Neuronal stem cell (in vitro differentiated cells): ENCODE results near the gene CD27.

ENCODE experiments used
- DNase-seq: peaks from one replicate; pipeline ENCODE4 v3.0.0-alpha.2; 2013; ENCODE audit warnings: low spot score
- H2AFZ ChIP-seq: one replicate; pipeline ENCODE4 v1.6.1; 2013; ENCODE audit warnings: mild to moderate bottlenecking, low read length, inconsistent platforms
- H2AK5ac ChIP-seq: 2 replicates; pipeline ENCODE4 v1.6.1; 2013; ENCODE audit warnings: low read depth, mild to moderate bottlenecking, inconsistent platforms, low read length, moderate library complexity, mixed read lengths
- H2BK120ac ChIP-seq: 2 replicates; pipeline ENCODE4 v1.6.1; 2013; ENCODE audit warnings: low read depth, mild to moderate bottlenecking, inconsistent platforms, low read length, moderate library complexity, mixed read lengths
- H2BK12ac ChIP-seq: one replicate; pipeline ENCODE4 v1.6.1; 2013; ENCODE audit warnings: low read length, inconsistent platforms
- H2BK15ac ChIP-seq: 2 replicates; pipeline ENCODE4 v1.6.1; 2013; ENCODE audit warnings: mild to moderate bottlenecking, low read length, inconsistent platforms, mixed read lengths
- H2BK5ac ChIP-seq: one replicate; pipeline ENCODE4 v1.6.1; 2013; ENCODE audit warnings: inconsistent platforms, mild to moderate bottlenecking, low read length, moderate library complexity
- H3K14ac ChIP-seq: one replicate; pipeline ENCODE4 v1.6.1; 2013; ENCODE audit warnings: low read length, inconsistent platforms
- H3K18ac ChIP-seq: 2 replicates; pipeline ENCODE4 v1.6.1; 2013; ENCODE audit warnings: low read length, inconsistent platforms
- H3K23ac ChIP-seq: 2 replicates; pipeline ENCODE4 v1.6.1; 2013; ENCODE audit warnings: low read depth, mild to moderate bottlenecking, mixed read lengths, low read length, inconsistent platforms; ENCODE audit not compliant: poor library complexity
- H3K27ac ChIP-seq: replicated peaks from 3 replicates; pipeline ENCODE4 v1.5.1; 2013; ENCODE audit warnings: low read length, inconsistent platforms
- H3K27me3 ChIP-seq, 3 experiments: 2 replicates each; pipeline ENCODE4 v1.6.1; 2013; ENCODE audit warnings: low read length in 3 of 3, mild to moderate bottlenecking in 2 of 3, inconsistent platforms in 1 of 3, low read depth in 1 of 3, mixed read lengths in 1 of 3, moderate library complexity in 1 of 3; ENCODE audit not compliant: control insufficient read depth in 3 of 3, insufficient read depth in 3 of 3
- H3K36me3 ChIP-seq, 2 donors: replicated peaks in 1 of 2; 2 replicates each; pipeline ENCODE4 v1.6.1; 2013; ENCODE audit warnings: low read length in 2 of 2; ENCODE audit not compliant: control insufficient read depth in 2 of 2, insufficient read depth in 2 of 2
- H3K4ac ChIP-seq: 2 replicates; pipeline ENCODE4 v1.6.1; 2013; ENCODE audit warnings: inconsistent platforms, mild to moderate bottlenecking, low read length, moderate library complexity
- H3K4me1 ChIP-seq, 2 donors: 1 replicate in 1 of 2; 2 replicates in 1 of 2; pipeline ENCODE4 v1.6.1; 2013; ENCODE audit warnings: low read length in 2 of 2, low read depth in 1 of 2; ENCODE audit not compliant: control insufficient read depth in 2 of 2, insufficient read depth in 1 of 2
- H3K4me2 ChIP-seq: one replicate; pipeline ENCODE4 v1.6.1; 2013; ENCODE audit warnings: mild to moderate bottlenecking, low read length, inconsistent platforms; ENCODE audit not compliant: insufficient read depth, poor library complexity, severe bottlenecking
- H3K4me3 ChIP-seq, 2 donors: 2 replicates each; pipeline ENCODE4 v1.5.1; 2013; ENCODE audit warnings: low read length in 2 of 2, mild to moderate bottlenecking in 2 of 2, inconsistent platforms in 1 of 2, moderate library complexity in 1 of 2
- H3K79me1 ChIP-seq: one replicate; pipeline ENCODE4 v1.6.1; 2013; ENCODE audit warnings: low read depth, mild to moderate bottlenecking, inconsistent platforms, low read length, moderate library complexity
- H3K9ac ChIP-seq: one replicate; pipeline ENCODE4 v1.6.1; 2013; ENCODE audit warnings: mild to moderate bottlenecking, low read depth, low read length, inconsistent platforms; ENCODE audit not compliant: poor library complexity
- H3K9me3 ChIP-seq, 2 donors: replicated peaks in 1 of 2; 2 replicates each; pipeline versions ENCODE3 to v1.6.1; 2013; ENCODE audit warnings: low read length in 2 of 2, mild to moderate bottlenecking in 2 of 2, inconsistent platforms in 1 of 2, low read depth in 1 of 2, mixed read lengths in 1 of 2, moderate library complexity in 1 of 2; ENCODE audit not compliant: control insufficient read depth in 2 of 2, insufficient read depth in 1 of 2
- H4K8ac ChIP-seq: one replicate; pipeline ENCODE4 v1.6.1; 2013; ENCODE audit warnings: low read depth, mild to moderate bottlenecking, inconsistent platforms, low read length, moderate library complexity
- H4K91ac ChIP-seq: one replicate; pipeline ENCODE4 v1.6.1; 2013; ENCODE audit warnings: low read length, low read depth, mild to moderate bottlenecking, inconsistent platforms; ENCODE audit not compliant: poor library complexity
- WGBS, 2 donors: extraction: QIAGEN DNeasy Blood & Tissue Kit; methylation state at CpG; one replicate each; pipeline ENCODE4 v1.1.7; 2013; ENCODE audit warnings: missing lambda C conversion rate in 2 of 2, mixed read lengths in 1 of 2; ENCODE audit not compliant: insufficient read length in 2 of 2, insufficient replicate concordance in 1 of 2; ENCODE audit errors: extremely low coverage in 2 of 2; 5-methylcytosine and 5-hydroxymethylcytosine counted together

The CD27 gene

DNA sequence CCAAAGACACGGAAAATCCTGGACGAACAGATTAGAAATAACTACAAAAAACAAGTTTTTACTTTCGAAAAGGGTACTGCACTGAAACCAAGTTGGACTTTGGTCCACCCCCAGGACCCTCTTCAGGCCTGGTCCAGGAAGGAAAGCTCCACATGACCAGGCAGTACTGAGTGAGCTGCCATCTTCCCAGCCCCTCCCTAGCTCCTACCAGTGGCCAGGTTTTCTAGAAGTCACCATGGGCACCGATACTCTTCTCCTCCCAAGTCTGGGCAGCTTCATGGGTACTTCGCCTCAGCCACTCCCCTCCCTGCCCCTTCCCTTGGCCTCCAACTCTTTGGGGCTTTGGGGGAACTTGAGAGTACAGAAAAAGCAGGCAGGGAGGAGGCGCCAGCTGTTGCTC lies 19.1 kb downstream of the CD27 start:
- Histone ChIP-seq H3K23ac (no peak overlapping the region), H3K4me2 (no peak overlapping the region), H3K18ac (peak overlapping the region; percentile 36), H3K27ac (no peak overlapping the region), H4K8ac (no peak overlapping the region), H2BK120ac (no peak overlapping the region), H2BK5ac (no peak overlapping the region), H3K27me3 (no peaks in the 10 kb centered on the region), H3K36me3 (peaks cover 32 to 71% of the 10 kb centered on the region in 2 donors), H3K79me1 (peaks cover 2% of the 10 kb centered on the region), H3K4me3 (no peak overlapping the region), H2BK12ac (no peak overlapping the region), H2AFZ (no peak overlapping the region), H3K9ac (no peak overlapping the region), H3K14ac (no peak overlapping the region), H3K4ac (no peak overlapping the region), H3K9me3 (no peaks in the 10 kb centered on the region), H3K4me1 (no peaks in the 10 kb centered on the region), H4K91ac (no peak overlapping the region), H2AK5ac (no peak overlapping the region), H2BK15ac (no peak overlapping the region)
- DNase-seq, result no peak
- WGBS, 2 donors, result no CpG with 5 or more reads among the region's 6 CpGs

DNA sequence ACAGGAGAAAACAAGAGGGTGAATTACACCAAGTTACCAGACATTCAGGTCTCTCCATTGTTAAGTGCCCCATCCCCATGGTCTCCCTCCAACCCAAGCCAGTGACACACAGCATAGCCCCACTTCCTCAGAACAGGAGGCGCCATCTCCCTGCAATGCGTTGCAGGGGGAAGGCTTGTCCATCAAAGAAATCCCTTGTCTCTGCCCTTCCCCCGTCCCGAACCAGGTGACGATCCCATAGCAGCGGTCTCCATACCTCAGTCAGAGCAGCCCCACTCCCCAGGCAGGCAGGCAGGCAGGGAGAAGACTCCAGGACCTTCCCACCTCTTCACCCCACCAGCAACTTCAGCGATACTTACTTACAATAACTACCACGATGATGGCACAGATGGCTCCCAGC lies 19.8 kb downstream of the CD27 start:
- Histone ChIP-seq H2AFZ (no peak overlapping the region), H3K9ac (peak overlapping the region; percentile 53), H3K14ac (no peak overlapping the region), H3K4me1 (peaks cover under 1 to 1% of the 10 kb centered on the region in 2 donors), H2BK5ac (no peak overlapping the region), H3K36me3 (peaks cover 31 to 66% of the 10 kb centered on the region in 2 donors), H3K18ac (no peak overlapping the region), H2BK120ac (no peak overlapping the region), H3K79me1 (peaks cover 2% of the 10 kb centered on the region), H3K9me3 (no peaks in the 10 kb centered on the region), H4K8ac (no peak overlapping the region), H3K23ac (no peak overlapping the region), H2BK15ac (no peak overlapping the region), H3K27ac (no peak overlapping the region), H3K4me3 (no peak overlapping the region), H2AK5ac (no peak overlapping the region), H3K4ac (no peak overlapping the region), H3K4me2 (no peak overlapping the region), H2BK12ac (no peak overlapping the region), H4K91ac (no peak overlapping the region), H3K27me3 (no peaks in the 10 kb centered on the region)
- DNase-seq, result no peak
- no CpG with 5 or more reads among the region's 8 CpGs for WGBS, 2 donors

DNA sequence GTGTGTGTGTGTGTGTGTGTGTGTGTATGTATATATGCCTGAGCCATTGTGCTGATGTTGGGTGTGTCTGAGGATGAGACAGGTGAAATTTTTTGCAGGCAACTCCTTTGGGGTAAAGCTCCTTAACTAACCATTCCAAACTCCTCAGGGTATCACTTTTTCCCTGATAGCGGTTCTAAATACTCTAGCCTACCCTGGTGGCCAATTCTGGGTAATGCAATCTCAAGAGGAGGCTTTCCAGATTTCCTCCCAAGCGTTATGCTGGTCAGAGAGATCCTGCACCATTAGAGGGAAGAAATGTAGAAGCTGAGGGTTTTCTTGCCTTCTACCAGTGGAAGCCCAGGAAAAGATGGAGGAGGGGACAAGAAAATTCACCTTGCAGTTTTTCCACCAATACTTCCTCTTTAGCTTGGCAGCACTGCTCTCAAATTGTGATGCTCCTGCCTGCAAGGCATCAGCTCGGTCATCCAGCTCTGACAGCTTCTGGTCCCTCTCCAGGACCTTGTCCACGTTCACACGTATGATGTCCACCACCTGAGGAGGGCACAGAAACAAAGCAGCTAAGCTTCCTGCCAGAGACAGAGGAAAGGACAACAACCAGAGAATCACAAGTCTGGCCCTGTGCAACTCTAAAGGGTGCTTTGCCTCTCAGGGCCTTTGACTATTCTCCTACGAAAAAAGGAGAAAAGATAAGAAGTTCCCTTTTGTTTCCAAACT lies 20.9 kb downstream of the CD27 start:
- no peak overlapping the region for H4K8ac ChIP-seq
- no peak overlapping the region for H2AFZ ChIP-seq
- peaks cover 2% of the 10 kb centered on the region for H3K79me1 ChIP-seq
- H3K14ac ChIP-seq, result no peak overlapping the region
- H3K23ac ChIP-seq, result no peak overlapping the region
- H2BK120ac ChIP-seq, result no peak overlapping the region
- H3K4me3 ChIP-seq, result no peak overlapping the region
- peaks cover 4 to 5% of the 10 kb centered on the region in 2 donors for H3K4me1 ChIP-seq
- H3K9me3 ChIP-seq, result no peaks in the 10 kb centered on the region
- H3K27ac ChIP-seq, result no peak overlapping the region
- no peak overlapping the region for H2AK5ac ChIP-seq
- WGBS, 2 donors, result no CpG with 5 or more reads among the region's 6 CpGs
- H3K27me3 ChIP-seq, result no peaks in the 10 kb centered on the region
- no peak overlapping the region for H2BK5ac ChIP-seq
- no peak overlapping the region for H2BK15ac ChIP-seq
- H3K36me3 ChIP-seq, result peaks cover 31 to 62% of the 10 kb centered on the region in 2 donors
- H3K18ac ChIP-seq, result no peak overlapping the region
- DNase-seq, result peak; percentile 65
- H3K4me2 ChIP-seq, result no peak overlapping the region
- H3K4ac ChIP-seq, result no peak overlapping the region
- H3K9ac ChIP-seq, result peak overlapping the region; percentile 44
- no peak overlapping the region for H2BK12ac ChIP-seq
- H4K91ac ChIP-seq, result no peak overlapping the region

DNA sequence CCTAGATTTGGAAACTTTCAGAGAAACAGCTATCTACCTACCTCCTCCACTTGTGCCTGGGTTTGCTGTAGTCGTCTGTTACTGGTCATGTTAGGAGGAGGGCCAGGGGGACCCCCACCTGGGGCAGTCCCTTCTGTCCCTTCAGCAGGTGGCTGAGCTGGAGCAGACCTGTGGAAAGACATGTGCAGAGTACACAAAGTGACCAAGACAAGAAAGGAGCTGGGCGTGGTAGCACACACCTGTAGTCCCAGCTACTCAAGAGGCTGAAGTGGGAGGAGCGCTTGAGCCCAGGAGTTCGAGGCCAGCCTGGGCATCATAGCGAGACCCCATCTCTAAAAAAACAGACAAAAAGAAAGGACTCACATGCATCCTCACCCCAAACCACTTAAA lies 21.4 kb downstream of the CD27 start:
- no peak overlapping the region for H3K4me3 ChIP-seq
- no CpG with 5 or more reads among the region's 5 CpGs for WGBS, 2 donors
- H2BK120ac ChIP-seq, result no peak overlapping the region
- H2BK12ac ChIP-seq, result no peak overlapping the region
- H3K27ac ChIP-seq, result no peak overlapping the region
- no peak overlapping the region for H3K9ac ChIP-seq
- no peak overlapping the region for H4K91ac ChIP-seq
- H4K8ac ChIP-seq, result no peak overlapping the region
- H3K14ac ChIP-seq, result no peak overlapping the region
- H3K36me3 ChIP-seq, result peaks cover 30 to 57% of the 10 kb centered on the region in 2 donors
- DNase-seq, result no peak
- H3K4ac ChIP-seq, result no peak overlapping the region
- no peak overlapping the region for H3K4me2 ChIP-seq
- no peak overlapping the region for H2BK5ac ChIP-seq
- H2AFZ ChIP-seq, result no peak overlapping the region
- no peak overlapping the region for H3K23ac ChIP-seq
- H3K9me3 ChIP-seq, result no peaks in the 10 kb centered on the region
- no peaks in the 10 kb centered on the region for H3K27me3 ChIP-seq
- H2BK15ac ChIP-seq, result no peak overlapping the region
- peaks cover 4 to 5% of the 10 kb centered on the region in 2 donors for H3K4me1 ChIP-seq
- no peak overlapping the region for H2AK5ac ChIP-seq
- no peak overlapping the region for H3K18ac ChIP-seq
- H3K79me1 ChIP-seq, result peaks cover 2% of the 10 kb centered on the region
